Measurements from ENCODE around the gene BPIFB6.

DNA sequence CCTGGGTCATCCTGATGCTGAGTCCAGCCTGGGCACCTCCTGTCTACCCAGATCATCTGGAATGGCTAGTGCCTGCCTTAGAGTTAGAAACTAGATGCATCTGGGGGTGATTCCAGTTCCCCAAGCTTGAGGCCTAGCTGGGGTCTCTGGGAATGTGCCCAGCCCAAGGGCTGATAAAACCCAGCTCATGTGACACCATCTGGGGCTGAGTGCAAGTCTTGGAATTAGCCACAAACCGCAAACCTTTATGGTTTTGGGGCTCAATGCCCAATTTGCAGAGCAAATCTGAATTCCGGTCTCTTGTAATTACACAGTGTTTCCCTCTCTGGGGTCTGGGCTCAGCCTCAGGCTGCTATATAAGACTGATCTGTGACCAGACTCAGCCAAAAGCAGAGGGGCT, 47.8 kb downstream of the BPIFB6 start, which contains the start of gene BPIFB4:
- TF ChIP-seq, protein P1, sequence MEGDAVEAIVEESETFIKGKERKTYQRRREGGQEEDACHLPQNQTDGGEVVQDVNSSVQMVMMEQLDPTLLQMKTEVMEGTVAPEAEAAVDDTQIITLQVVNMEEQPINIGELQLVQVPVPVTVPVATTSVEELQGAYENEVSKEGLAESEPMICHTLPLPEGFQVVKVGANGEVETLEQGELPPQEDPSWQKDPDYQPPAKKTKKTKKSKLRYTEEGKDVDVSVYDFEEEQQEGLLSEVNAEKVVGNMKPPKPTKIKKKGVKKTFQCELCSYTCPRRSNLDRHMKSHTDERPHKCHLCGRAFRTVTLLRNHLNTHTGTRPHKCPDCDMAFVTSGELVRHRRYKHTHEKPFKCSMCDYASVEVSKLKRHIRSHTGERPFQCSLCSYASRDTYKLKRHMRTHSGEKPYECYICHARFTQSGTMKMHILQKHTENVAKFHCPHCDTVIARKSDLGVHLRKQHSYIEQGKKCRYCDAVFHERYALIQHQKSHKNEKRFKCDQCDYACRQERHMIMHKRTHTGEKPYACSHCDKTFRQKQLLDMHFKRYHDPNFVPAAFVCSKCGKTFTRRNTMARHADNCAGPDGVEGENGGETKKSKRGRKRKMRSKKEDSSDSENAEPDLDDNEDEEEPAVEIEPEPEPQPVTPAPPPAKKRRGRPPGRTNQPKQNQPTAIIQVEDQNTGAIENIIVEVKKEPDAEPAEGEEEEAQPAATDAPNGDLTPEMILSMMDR (conservative IDR thresholded peaks at IDR 0.05 in 1 of 2, IDR thresholded peaks at IDR 0.05 in 1 of 2; ENCODE audit: low read depth in 1 of 2, low read length in 2 of 2), result no peak
- no peak for TF ChIP-seq EZH2 (IDR thresholded peaks at IDR 0.05; ENCODE audit: low read length, missing control alignments)

All from fibroblast of lung (primary cell).